Esophagus squamous epithelium (tissue), 5 donors: ENCODE results near the gene FEZ2. TPM values are rescaled to one million over a fixed set of nuclear protein-coding genes. Genes with fewer than 3 reads are reported as not detected.

Experiments used
- DNase-seq: peaks from one replicate; lab custom pipeline; 2025; lab: John Stamatoyannopoulos, UW
- H3K27ac ChIP-seq, 4 donors: fragments of 200-600 bp; sonication (generic); one replicate each; pipeline ENCODE4 v1.5.1; 2016 to 2019; ENCODE audit warnings: mild to moderate bottlenecking in 1 of 4
- H3K27me3 ChIP-seq, 4 donors: fragments of 200-600 bp; sonication (generic); 1 replicate in 3 of 4; 2 replicates in 1 of 4; pipeline versions ENCODE4 v1.5.1 to v1.6.0; 2017 to 2021; ENCODE audit warnings: antibody characterized with exemption in 1 of 4
- H3K36me3 ChIP-seq, 3 donors: fragments of 200-600 bp; sonication (generic); one replicate each; pipeline ENCODE4 v1.5.1; 2016 to 2019
- H3K4me1 ChIP-seq, 3 donors: fragments of 200-600 bp; sonication (generic); one replicate each; pipeline ENCODE4 v1.5.1; 2017 to 2019
- H3K4me3 ChIP-seq, 4 donors: fragments of 200-600 bp; sonication (generic); 1 replicate in 3 of 4; 2 replicates in 1 of 4; pipeline ENCODE4 v1.5.1; 2016 to 2019; ENCODE audit warnings: mild to moderate bottlenecking in 2 of 4, moderate library complexity in 1 of 4
- H3K9me3 ChIP-seq, 3 donors: fragments of 200-600 bp; sonication (generic); one replicate each; pipeline ENCODE4 v1.5.1; 2016 to 2019
- POLR2A ChIP-seq, 4 donors: fragments of 450-650 bp; IDR thresholded peaks; one replicate each; pipeline ENCODE4 v1.6.1; 2017; ENCODE audit warnings: antibody characterized with exemption in 4 of 4, mild to moderate bottlenecking in 4 of 4, moderate library complexity in 3 of 4
- WGBS, 2 donors: methylation state at CpG; one replicate each; pipeline ENCODE4 v1.1.5; 2018; 5-methylcytosine and 5-hydroxymethylcytosine counted together
- intact Hi-C: fragments of 100-400 bp; cut with DNase I; formaldehyde crosslinking; loops from one replicate; pipeline ENCODE4 v1.15.0; 2022
- total RNA-seq, 4 donors: library from RNA; depleted of rRNA; stranded (reverse); fragments of >200 nt; gene quantifications; one replicate each; pipeline ENCODE4 v1.1.0, GENCODE V29; 2016
- TF ChIP-seq, protein P1 (sequence below), 6 experiments: fragments of 450-650 bp in 4 of 6; fragments of 200-600 bp in 2 of 6; sonication (generic) in 2 of 6; IDR thresholded peaks; one replicate each; pipeline ENCODE4 v1.5.1; 2016 to 2019; ENCODE audit warnings: antibody characterized with exemption in 6 of 6, mild to moderate bottlenecking in 4 of 6, moderate library complexity in 4 of 6
- donor health status: DM: yes; HTN: yes; CAD: no.

FEZ2 gene
- total RNA-seq, 4 donors from 2014 or later: 9.2 to 34.9 (median 26.4) TPM

GRCh38 chr2:36554531-36554930 is 43.4 kb downstream of the FEZ2 start:
- TF ChIP-seq POLR2A (IDR thresholded peaks at IDR 0.05): no peak
- TF ChIP-seq, protein P1, sequence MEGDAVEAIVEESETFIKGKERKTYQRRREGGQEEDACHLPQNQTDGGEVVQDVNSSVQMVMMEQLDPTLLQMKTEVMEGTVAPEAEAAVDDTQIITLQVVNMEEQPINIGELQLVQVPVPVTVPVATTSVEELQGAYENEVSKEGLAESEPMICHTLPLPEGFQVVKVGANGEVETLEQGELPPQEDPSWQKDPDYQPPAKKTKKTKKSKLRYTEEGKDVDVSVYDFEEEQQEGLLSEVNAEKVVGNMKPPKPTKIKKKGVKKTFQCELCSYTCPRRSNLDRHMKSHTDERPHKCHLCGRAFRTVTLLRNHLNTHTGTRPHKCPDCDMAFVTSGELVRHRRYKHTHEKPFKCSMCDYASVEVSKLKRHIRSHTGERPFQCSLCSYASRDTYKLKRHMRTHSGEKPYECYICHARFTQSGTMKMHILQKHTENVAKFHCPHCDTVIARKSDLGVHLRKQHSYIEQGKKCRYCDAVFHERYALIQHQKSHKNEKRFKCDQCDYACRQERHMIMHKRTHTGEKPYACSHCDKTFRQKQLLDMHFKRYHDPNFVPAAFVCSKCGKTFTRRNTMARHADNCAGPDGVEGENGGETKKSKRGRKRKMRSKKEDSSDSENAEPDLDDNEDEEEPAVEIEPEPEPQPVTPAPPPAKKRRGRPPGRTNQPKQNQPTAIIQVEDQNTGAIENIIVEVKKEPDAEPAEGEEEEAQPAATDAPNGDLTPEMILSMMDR (IDR thresholded peaks at IDR 0.05): no peak
- H3K9me3 ChIP-seq: no peaks in the 10 kb centered on the region
- no peak overlapping the region for H3K4me3 ChIP-seq
- DNase-seq: no peak
- peaks cover 0 to 70% (median 8%) of the 10 kb centered on the region in 3 donors for H3K36me3 ChIP-seq
- intact Hi-C loops: no loop called here
- 58 to 90% methylated on average over 1 of the region's 1 CpG for WGBS, 2 donors
- no peak overlapping the region for H3K27ac ChIP-seq
- H3K4me1 ChIP-seq: no peaks in the 10 kb centered on the region
- H3K27me3 ChIP-seq: no peaks in the 10 kb centered on the region

GRCh38 chr2:36553683-36554082 is 44.3 kb downstream of the FEZ2 start:
- Histone ChIP-seq H3K4me3 (no peak overlapping the region), H3K36me3 (peaks cover 0 to 75% (median 13%) of the 10 kb centered on the region in 3 donors), H3K27me3 (no peaks in the 10 kb centered on the region), H3K4me1 (no peaks in the 10 kb centered on the region), H3K9me3 (no peaks in the 10 kb centered on the region), H3K27ac (peak overlapping the region in 1 of 4 donors; percentile 11)
- TF ChIP-seq, protein P1 (IDR thresholded peaks at IDR 0.05): no peak
- TF ChIP-seq POLR2A (IDR thresholded peaks at IDR 0.05): no peak
- 48 to 72% methylated on average over 4 of the region's 4 CpGs for WGBS, 2 donors
- no peak for DNase-seq
- intact Hi-C loops: no loop called here

DNA sequence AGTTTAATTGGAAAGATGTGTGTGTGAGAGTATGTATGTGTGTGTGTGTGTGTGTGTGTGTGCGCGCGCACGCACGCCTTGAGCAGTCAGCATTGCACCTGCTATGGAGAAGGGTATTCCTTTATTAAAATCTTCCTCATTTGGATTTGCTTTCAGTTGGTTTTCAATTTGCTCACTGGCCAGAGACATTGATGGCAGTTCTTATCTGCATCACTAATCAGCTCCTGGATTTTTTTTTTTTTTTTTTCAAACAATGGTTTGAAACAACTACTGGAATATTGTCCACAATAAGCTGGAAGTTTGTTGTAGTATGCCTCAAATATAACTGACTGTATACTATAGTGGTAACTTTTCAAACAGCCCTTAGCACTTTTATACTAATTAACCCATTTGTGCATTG is 48.0 kb downstream of the FEZ2 start:
- no peak overlapping the region for H3K27ac ChIP-seq
- no peak for DNase-seq
- WGBS, 2 donors: 99% methylated on average over 5 of the region's 5 CpGs
- TF ChIP-seq, protein P1 (IDR thresholded peaks at IDR 0.05): no peak
- TF ChIP-seq POLR2A (IDR thresholded peaks at IDR 0.05): no peak
- no peak overlapping the region for H3K4me3 ChIP-seq
- H3K9me3 ChIP-seq: no peaks in the 10 kb centered on the region
- H3K27me3 ChIP-seq: no peaks in the 10 kb centered on the region
- peaks cover 0 to 95% (median 19%) of the 10 kb centered on the region in 3 donors for H3K36me3 ChIP-seq
- intact Hi-C loops: no loop called here
- H3K4me1 ChIP-seq: no peaks in the 10 kb centered on the region

- Histone ChIP-seq H3K4me3 (no peak overlapping the region), H3K9me3 (no peaks in the 10 kb centered on the region), H3K27me3 (no peaks in the 10 kb centered on the region), H3K36me3 (peaks cover 0 to 95% (median 19%) of the 10 kb centered on the region in 3 donors), H3K27ac (peak overlapping the region in 2 of 4 donors; percentile 19 to 23), H3K4me1 (no peaks in the 10 kb centered on the region)
- 77% methylated on average over 7 of the region's 7 CpGs for WGBS, 2 donors
- DNase-seq: no peak
- TF ChIP-seq POLR2A (IDR thresholded peaks at IDR 0.05): no peak
- TF ChIP-seq, protein P1 (IDR thresholded peaks at IDR 0.05): no peak
- intact Hi-C loops: no loop called here
These were observed 48.8 kb downstream of the FEZ2 start for GRCh38 chr2:36549165-36549574.

DNA sequence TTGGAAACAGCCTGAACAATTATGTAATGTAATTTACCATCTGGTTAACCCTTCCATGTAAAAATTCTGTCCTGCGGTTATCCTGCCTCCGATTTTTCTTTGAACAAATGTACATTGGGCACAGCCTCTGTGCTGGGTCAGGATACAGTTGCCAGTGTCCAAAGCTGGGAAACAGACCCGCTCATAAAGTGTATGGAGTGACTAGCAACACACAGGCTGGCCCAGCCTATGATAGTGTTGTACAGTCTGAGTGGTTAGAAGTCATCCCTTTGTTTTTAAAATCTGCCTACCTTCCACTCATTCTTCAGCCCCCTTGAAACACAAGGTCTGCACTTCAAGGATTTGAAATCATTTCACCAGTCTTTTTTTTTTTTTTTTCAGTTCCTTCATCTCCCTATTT is 50.1 kb downstream of the FEZ2 start:
- DNase-seq: no peak
- no peak for TF ChIP-seq POLR2A (IDR thresholded peaks at IDR 0.05)
- TF ChIP-seq, protein P1 (IDR thresholded peaks at IDR 0.05): no peak
- Histone ChIP-seq H3K4me1 (no peaks in the 10 kb centered on the region), H3K4me3 (no peak overlapping the region), H3K36me3 (peaks cover 0 to 95% (median 19%) of the 10 kb centered on the region in 3 donors), H3K27me3 (no peaks in the 10 kb centered on the region), H3K9me3 (no peaks in the 10 kb centered on the region), H3K27ac (no peak overlapping the region)
- intact Hi-C loops: no loop called here
- 94 to 100% methylated on average over 3 of the region's 3 CpGs for WGBS, 2 donors
